Kidney capillary endothelial cell (primary cell): ENCODE results near the gene UBC.
A peak's percentile ranks its signal among the peaks of the same experiment; 100 is the strongest.

ENCODE experiments used
- DNase-seq: peaks from one replicate; pipeline ENCODE4 v3.0.0-alpha.2; 2018; ENCODE audit warnings: low spot score

Gene UBC

GRCh38 chr12:124914392-124915238, at the start of gene UBC:
Gene UBC (minus strand): TSS chr12:124914650. CDS start chr12:124913771, 879 bp downstream.
- peak; percentile 83 for DNase-seq

GRCh38 chr12:124963211-124963610, 48.8 kb upstream of the UBC start:
- no peak for DNase-seq

GRCh38 chr12:124961055-124961454, 46.6 kb upstream of the UBC start:
- no peak for DNase-seq

- no peak for DNase-seq
Observed at GRCh38 chr12:124956571-124956970, 42.1 kb upstream of the UBC start.

GRCh38 chr12:124954771-124955170, 40.3 kb upstream of the UBC start:
- DNase-seq = no peak

- no peak for DNase-seq
Observed at GRCh38 chr12:124953689-124954405, 39.4 kb upstream of the UBC start.

GRCh38 chr12:124952801-124953200, 38.4 kb upstream of the UBC start:
- DNase-seq = no peak

- DNase-seq = no peak
Observed at GRCh38 chr12:124952295-124952694, 37.8 kb upstream of the UBC start.

GRCh38 chr12:124949779-124950728, 35.6 kb upstream of the UBC start:
- no peak for DNase-seq

- DNase-seq = no peak
Observed at GRCh38 chr12:124949066-124949465, 34.6 kb upstream of the UBC start.

- DNase-seq = no peak
Observed at GRCh38 chr12:124947561-124948398, 33.3 kb upstream of the UBC start.

GRCh38 chr12:124947013-124947412, 32.6 kb upstream of the UBC start:
- no peak for DNase-seq

GRCh38 chr12:124946447-124946793, 32.0 kb upstream of the UBC start:
- DNase-seq = no peak

- DNase-seq = no peak
Observed at GRCh38 chr12:124941170-124941527, 26.7 kb upstream of the UBC start.

- DNase-seq = peak; percentile 76
Observed at GRCh38 chr12:124940393-124941169, 26.1 kb upstream of the UBC start.

GRCh38 chr12:124940143-124940392, 25.6 kb upstream of the UBC start:
- DNase-seq = peak; percentile 87

GRCh38 chr12:124939421-124940142, 25.1 kb upstream of the UBC start:
- peak; percentile 95 for DNase-seq

GRCh38 chr12:124939079-124939420, 24.6 kb upstream of the UBC start:
- DNase-seq = no peak

- peak; percentile 33 for DNase-seq
Observed at GRCh38 chr12:124938587-124938986, 24.1 kb upstream of the UBC start.

- no peak for DNase-seq
Observed at GRCh38 chr12:124938108-124938507, 23.7 kb upstream of the UBC start.
